GM10248 (cell line): ENCODE data around the gene HELZ2.

Experiments used
- CTCF ChIA-PET: fragments of 300-600 bp; sonication (Branson Sonifier 250); formaldehyde crosslinking; extraction: SDS; loops from one replicate; lab custom pipeline; 2021; ENCODE audit warnings: antibody characterized with exemption; lab: Yijun Ruan, JAX
- POLR2A ChIA-PET: fragments of 350-650 bp; sonication (Branson Sonifier 250); formaldehyde crosslinking; extraction: SDS; loops from one replicate; lab custom pipeline; 2020; ENCODE audit warnings: antibody characterized with exemption; lab: Yijun Ruan, JAX
- DNase-seq: peaks from one replicate; pipeline ENCODE4 v3.0.0; 2012; ENCODE audit errors: extremely low spot score
- TF ChIP-seq, protein P1 (sequence below): IDR thresholded peaks from 2 replicates; pipeline ENCODE4 v1.5.1; 2012; ENCODE audit warnings: mild to moderate bottlenecking, low read depth; ENCODE audit errors: extremely low read depth, missing control alignments, control extremely low read depth

The HELZ2 gene

DNA sequence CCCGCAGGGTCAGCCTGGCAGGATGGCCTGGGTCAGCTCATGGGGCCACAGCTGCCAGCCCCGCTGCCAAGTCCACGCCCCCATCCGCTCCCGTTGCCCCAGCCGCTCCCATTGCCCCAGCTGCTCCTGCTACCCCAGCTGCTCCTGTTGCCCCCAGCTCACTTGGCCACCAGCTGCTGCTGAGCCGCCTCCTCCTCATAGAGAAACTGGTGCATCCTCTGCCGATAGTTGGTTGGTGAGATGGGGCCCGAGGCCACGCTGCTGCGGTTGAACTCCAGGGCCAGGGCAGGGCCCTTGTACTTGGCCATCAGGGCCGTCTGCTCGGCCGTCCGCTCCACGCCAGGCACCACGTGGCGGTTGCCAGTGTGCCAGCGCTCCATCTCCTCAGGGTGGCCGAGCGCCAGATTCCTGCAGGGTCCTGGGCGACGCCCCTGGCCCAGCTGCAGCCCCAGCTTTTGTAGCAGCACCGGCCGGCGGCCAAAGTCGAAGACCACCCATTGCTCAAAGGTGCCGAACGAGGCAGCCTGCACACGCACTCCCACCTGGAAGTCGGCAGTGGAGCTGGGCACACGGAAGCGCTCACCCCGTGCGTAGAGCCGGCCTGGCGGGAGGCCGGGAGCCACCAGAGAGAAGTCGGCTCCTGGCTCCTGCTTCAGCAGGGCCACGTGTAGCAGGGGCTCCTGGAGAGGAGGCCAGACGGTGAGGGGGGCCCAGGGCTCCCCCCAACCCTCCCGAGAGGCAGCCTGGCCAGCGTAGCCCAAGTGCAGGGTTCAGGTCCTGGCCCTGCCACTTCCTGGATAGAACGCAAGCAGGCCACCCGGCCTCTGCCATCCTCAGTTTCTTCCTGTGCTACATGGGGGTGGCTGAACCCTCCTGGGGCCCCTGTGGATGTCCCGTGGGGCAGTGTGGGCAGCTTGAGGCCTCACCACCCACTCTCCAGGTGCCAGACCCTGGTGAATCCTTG, 4.8 kb downstream of the HELZ2 start:
- ChIA-PET POLR2A (no interaction called here), CTCF (interaction anchor here (2.0 to 2.4 kb wide), 3 partner anchors 12 to 31 kb away, joined by 5 to 9 read pairs (median 7); partner anchors contain the start of gene PTK6)
- TF ChIP-seq, protein P1, sequence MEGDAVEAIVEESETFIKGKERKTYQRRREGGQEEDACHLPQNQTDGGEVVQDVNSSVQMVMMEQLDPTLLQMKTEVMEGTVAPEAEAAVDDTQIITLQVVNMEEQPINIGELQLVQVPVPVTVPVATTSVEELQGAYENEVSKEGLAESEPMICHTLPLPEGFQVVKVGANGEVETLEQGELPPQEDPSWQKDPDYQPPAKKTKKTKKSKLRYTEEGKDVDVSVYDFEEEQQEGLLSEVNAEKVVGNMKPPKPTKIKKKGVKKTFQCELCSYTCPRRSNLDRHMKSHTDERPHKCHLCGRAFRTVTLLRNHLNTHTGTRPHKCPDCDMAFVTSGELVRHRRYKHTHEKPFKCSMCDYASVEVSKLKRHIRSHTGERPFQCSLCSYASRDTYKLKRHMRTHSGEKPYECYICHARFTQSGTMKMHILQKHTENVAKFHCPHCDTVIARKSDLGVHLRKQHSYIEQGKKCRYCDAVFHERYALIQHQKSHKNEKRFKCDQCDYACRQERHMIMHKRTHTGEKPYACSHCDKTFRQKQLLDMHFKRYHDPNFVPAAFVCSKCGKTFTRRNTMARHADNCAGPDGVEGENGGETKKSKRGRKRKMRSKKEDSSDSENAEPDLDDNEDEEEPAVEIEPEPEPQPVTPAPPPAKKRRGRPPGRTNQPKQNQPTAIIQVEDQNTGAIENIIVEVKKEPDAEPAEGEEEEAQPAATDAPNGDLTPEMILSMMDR: no peak
- no peak for DNase-seq

DNA sequence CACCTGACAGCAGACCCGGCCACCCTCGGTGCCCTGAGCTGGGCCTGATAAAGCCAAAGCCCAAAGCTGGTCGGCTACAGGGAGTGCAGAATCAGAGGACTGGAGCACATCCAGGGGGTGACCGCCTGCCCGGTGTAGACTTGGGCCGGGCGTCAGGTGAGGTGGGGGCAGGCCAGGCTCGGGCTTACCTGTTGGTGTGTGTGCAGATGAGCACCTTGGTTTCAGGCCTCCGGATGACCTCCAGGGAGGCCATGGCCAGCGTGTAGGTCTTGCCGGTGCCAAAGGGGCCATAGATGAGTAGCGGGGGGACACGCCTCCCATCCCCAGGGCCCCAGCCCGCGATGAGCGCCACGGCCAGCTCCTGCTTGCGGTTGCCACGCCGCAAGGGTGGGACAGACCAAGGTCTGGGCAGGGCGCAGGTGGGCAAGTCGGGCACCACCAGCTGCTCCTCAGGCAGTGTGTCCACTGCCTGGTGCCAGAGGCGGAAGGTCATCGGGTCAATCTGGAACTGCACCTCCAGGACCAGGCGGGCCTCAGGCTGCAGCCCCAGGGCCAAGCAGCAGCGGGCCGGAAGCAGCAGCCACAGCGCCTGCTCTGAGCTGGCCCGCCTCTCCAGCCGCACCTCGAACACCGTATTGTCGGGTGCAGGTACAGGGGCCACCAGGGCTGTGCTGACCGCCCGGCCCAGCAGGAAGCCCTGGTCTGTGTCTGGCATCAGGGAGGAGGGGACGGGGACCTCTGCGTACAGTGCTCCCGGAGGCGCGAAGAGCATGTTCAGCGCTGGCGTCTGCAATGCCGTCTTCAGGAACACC, 5.7 kb downstream of the HELZ2 start:
- no peak for DNase-seq
- ChIA-PET CTCF (interaction anchor here (1.3 to 2.4 kb wide), 4 partner anchors 13 to 31 kb away, joined by 3 to 9 read pairs (median 6); partner anchors contain the start of gene PTK6), POLR2A (interaction anchor here (0.5 to 0.7 kb wide), 2 partner anchors 48 to 71 kb away, joined by 3 read pairs; no protein-coding TSS in a partner anchor)
- TF ChIP-seq, protein P1: no peak

DNA sequence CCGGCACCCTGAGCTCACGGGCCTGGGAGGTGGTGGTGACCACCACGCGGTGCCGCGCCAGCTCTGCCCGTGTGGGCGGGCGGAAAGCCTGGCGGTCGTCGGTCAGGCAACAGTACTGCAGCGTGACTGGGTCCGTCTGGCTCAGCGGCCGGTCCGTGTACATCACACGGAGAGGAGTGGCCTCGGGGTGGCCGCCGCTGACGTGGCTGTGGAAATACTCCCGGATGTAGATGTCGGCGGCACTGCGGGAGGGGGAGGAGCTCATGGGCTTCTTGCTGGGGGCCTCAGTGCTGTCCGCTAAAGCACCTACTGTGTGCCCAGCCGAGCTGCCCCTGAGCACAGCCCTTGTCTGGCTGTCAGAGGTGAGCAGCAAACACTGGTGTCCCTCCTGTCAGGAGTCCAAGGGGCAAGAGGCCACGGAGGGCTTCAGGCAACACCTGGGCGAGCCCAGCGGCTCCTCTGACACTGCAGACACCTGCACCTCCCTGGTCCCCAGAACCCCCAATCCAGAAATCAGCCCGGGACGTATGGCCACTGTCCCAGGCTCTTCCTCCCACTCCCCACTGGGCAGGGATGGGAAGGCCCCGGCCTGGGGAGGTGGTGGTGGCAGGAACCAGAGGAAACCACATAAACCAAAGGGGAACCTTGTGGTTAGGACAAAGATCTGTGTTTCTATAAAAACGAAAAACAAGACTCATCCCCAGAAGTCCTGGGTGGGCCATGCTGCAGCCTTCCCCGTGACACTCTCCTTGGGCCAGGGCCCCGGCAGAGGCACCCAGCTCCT, 6.5 kb downstream of the HELZ2 start:
- TF ChIP-seq, protein P1: no peak
- ChIA-PET POLR2A (interaction anchor here (0.5 to 0.7 kb wide), 2 partner anchors 47 to 72 kb away, joined by 3 read pairs; no protein-coding TSS in a partner anchor), CTCF (interaction anchor here (0.9 to 2.4 kb wide), 8 partner anchors 13 to 30 kb away, joined by 3 to 9 read pairs (median 4); partner anchors contain the start of genes FNDC11 and PTK6)
- DNase-seq: peak; percentile 69

DNA sequence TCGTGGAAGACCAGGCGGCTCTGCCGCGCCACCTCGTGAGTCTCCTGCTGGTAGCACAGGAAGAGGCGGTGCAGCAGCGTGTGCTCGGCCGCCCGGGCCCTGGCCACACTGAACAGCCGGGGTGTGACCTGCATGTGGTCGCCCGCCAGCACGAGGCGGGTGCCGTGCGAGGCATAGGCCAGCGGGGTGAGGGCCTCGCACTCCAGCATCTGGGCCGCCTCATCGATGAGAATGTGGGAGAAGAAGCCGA, 7.0 kb downstream of the HELZ2 start:
- DNase-seq: no peak
- CTCF ChIA-PET: interaction anchor here (0.9 to 2.4 kb wide), 8 partner anchors 13 to 29 kb away, joined by 3 to 9 read pairs (median 4); partner anchors contain the start of genes FNDC11 and PTK6
- POLR2A ChIA-PET: no interaction called here
- TF ChIP-seq, protein P1: no peak

DNA sequence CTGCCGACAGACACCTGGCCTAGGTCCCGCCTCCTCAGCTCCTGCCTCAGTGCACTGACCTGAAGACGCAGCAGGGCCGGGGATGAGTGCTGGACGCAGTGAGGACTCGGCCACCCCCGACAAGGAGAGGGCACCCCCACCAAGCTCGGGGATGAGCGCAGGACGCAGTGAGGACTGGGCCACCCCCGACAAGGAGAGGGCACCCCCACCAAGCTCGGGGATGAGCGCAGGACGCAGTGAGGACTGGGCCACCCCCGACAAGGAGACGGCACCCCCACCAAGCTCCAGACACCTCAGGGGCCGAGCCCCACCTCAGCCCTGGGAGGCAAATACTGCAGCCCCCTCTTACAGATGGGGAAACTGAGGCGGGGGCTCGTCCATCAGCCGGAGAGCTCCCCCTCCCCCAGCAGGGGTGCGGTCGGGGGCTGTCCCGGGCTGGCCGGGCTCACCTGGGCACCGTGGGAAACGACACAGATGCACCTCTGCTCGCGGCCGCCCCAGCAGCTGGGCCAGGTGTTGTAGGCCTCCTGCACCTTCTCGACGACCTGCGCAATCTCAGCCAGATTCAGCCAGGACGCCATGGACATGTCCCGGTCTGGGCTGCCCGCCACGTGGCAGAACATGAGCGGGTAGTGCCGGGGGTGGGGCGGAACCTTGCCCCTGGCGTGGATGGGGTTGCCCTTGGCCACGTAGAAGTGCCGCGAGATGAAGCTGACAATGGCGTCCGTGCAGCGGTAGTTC, 7.5 kb downstream of the HELZ2 start:
- TF ChIP-seq, protein P1: no peak
- DNase-seq: no peak
- CTCF ChIA-PET: interaction anchor here (1.2 to 2.4 kb wide), 6 partner anchors 12 to 28 kb away, joined by 3 to 8 read pairs (median 4); partner anchors contain the start of genes FNDC11 and PTK6
- POLR2A ChIA-PET: no interaction called here
